ENCODE measurements around the gene EYA2.

GRCh38 chr20:46977204-46977603 lies 82.6 kb downstream of the EYA2 start:
- TF ChIP-seq CTCF (IDR thresholded peaks at IDR 0.05 in 4 of 5, conservative IDR thresholded peaks at IDR 0.05 in 1 of 5) (no peak), POLR2A (IDR thresholded peaks at IDR 0.05) (no peak)
